Measurements from ENCODE around the gene TSTD2.

DNA sequence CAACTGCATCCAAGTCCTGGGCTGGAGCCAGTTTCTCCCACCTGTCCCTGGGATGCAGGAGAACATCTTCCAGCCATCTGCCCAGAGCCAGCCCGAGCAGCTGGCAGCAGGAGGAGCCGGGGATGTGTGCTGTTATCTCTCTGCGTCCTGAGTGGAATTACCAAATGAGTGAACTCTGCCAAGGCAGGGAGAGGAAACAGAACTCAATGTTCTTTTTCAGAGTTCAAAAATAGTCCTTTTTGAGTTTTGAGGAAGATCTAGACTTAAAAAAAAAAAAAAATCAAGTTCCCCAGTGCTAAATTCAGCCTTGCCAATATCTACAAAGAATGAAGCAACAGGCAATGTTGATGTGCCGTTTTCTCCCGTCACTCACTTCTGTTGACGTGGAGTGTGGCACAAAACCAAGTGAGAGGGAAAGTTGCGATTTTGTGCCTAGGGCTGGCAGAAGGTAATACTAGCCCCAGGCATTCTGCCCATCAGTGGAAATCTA is 75.5 kb downstream of the TSTD2 start:
- no peak for TF ChIP-seq YY1 (IDR thresholded peaks at IDR 0.05; ENCODE audit: insufficient read depth, insufficient read length)
- no peak for TF ChIP-seq SUZ12 (IDR thresholded peaks at IDR 0.05; ENCODE audit: extremely low read depth, insufficient read depth, insufficient read length)

Data from NT2/D1 (cell line).